Measurements from ENCODE around the gene COL6A5.
"Not testable (repeated sequence)": the region's sequence is repeated elsewhere in the genome, so short reads cannot be mapped to it uniquely, and the experiment has no call there.

COL6A5 gene

GRCh38 chr3:130345487-130346079 is at the start of gene COL6A5:
COL6A5 (plus strand) TSS chr3:130345672; CDS start chr3:130373639, 27,967 bp downstream.
- DNase-seq (ENCODE audit: low spot score) = no peak

- DNase-seq (ENCODE audit: low spot score) = no peak
Measured at GRCh38 chr3:130299531-130299930, 45.9 kb upstream of the COL6A5 start.

- DNase-seq (ENCODE audit: low spot score) = no peak
Measured at GRCh38 chr3:130300888-130301287, 44.6 kb upstream of the COL6A5 start.

GRCh38 chr3:130310109-130310508 is 35.4 kb upstream of the COL6A5 start:
- DNase-seq (ENCODE audit: low spot score) = no peak

GRCh38 chr3:130312374-130312773 is 33.1 kb upstream of the COL6A5 start:
- DNase-seq (ENCODE audit: low spot score) = no peak

GRCh38 chr3:130316169-130316568 is 29.3 kb upstream of the COL6A5 start:
- DNase-seq (ENCODE audit: low spot score) = no peak

GRCh38 chr3:130323503-130323902 is 22.0 kb upstream of the COL6A5 start:
- DNase-seq (ENCODE audit: low spot score) = no peak

GRCh38 chr3:130340766-130341165 is 4.7 kb upstream of the COL6A5 start:
- DNase-seq (ENCODE audit: low spot score) = no peak

- DNase-seq (ENCODE audit: low spot score) = no peak
Measured at GRCh38 chr3:130341388-130341787, 4.1 kb upstream of the COL6A5 start.

GRCh38 chr3:130341882-130342281 is 3.6 kb upstream of the COL6A5 start:
- no peak for DNase-seq (ENCODE audit: low spot score)

GRCh38 chr3:130342821-130343661 is 2.4 kb upstream of the COL6A5 start:
- no peak for DNase-seq (ENCODE audit: low spot score)

GRCh38 chr3:130348258-130348657 is 2.8 kb downstream of the COL6A5 start:
- DNase-seq (ENCODE audit: low spot score) = not testable (repeated sequence)

GRCh38 chr3:130354430-130354829 is 9.0 kb downstream of the COL6A5 start:
- DNase-seq (ENCODE audit: low spot score) = no peak

- no peak for DNase-seq (ENCODE audit: low spot score)
Measured at GRCh38 chr3:130374033-130374432, 28.6 kb downstream of the COL6A5 start.

- DNase-seq (ENCODE audit: low spot score) = no peak
Measured at GRCh38 chr3:130374908-130375307, 29.4 kb downstream of the COL6A5 start.

GRCh38 chr3:130377960-130378676 is 32.6 kb downstream of the COL6A5 start:
- DNase-seq (ENCODE audit: low spot score) = no peak

GRCh38 chr3:130378677-130379191 is 33.3 kb downstream of the COL6A5 start:
- DNase-seq (ENCODE audit: low spot score) = no peak

- DNase-seq (ENCODE audit: low spot score) = no peak
Measured at GRCh38 chr3:130379274-130379673, 33.8 kb downstream of the COL6A5 start.

- no peak for DNase-seq (ENCODE audit: low spot score)
Measured at GRCh38 chr3:130380398-130380797, 34.9 kb downstream of the COL6A5 start.

- no peak for DNase-seq (ENCODE audit: low spot score)
Measured at GRCh38 chr3:130383424-130383823, 38.0 kb downstream of the COL6A5 start.

GRCh38 chr3:130384476-130385025 is 39.1 kb downstream of the COL6A5 start:
- DNase-seq (ENCODE audit: low spot score) = no peak

GRCh38 chr3:130386604-130387263 is 41.3 kb downstream of the COL6A5 start:
- no peak for DNase-seq (ENCODE audit: low spot score)
